ENCODE measurements around the gene NR1I3. TPM values are rescaled to one million over a fixed set of nuclear protein-coding genes. Genes with fewer than 3 reads are reported as not detected.

NR1I3 gene
- total and polyA plus RNA-seq, 2 experiments from 2014 or later = 0.50 TPM; not detected in 1

DNA sequence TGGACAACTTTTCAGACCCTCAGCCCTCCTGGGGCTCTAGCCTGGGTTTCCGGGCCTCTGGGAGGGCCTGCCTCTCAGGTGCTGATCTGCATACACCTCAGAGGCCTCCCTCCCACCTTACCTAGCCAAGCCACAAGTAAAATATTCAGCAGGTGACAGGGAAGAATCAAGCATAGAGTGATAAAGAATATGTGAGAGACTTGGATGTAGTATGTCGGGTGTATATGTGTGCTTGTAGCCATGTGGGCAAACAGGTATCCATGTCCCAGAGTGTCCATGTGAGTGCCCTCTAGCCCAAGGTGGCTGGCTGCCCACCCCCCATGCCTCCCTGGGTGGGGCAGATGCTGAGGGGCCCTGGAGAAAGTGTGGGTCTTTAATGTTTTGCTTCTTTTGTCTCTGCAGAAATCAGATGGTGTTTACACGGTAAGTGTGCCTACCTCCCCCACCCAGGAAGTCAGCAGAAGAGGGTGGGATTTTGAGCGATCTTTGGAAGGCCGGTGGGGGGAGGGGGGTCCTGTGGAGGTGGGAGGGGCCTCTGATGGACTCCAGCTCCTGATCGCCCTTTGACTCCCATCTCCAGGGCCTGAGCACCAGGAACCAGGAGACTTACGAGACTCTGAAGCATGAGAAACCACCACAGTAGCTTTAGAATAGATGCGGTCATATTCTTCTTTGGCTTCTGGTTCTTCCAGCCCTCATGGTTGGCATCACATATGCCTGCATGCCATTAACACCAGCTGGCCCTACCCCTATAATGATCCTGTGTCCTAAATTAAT lies 19.5 kb downstream of the NR1I3 start:
- Histone ChIP-seq H3K4me1 (ENCODE audit: insufficient read depth) (peaks cover 22% of the 10 kb centered on the region), H3K79me2 (replicated peaks; ENCODE audit: insufficient read depth) (no peaks in the 10 kb centered on the region), H4K20me1 (replicated peaks; ENCODE audit: insufficient read depth) (no peaks in the 10 kb centered on the region), H3K36me3 (ENCODE audit: insufficient read depth) (peaks cover 11% of the 10 kb centered on the region), H3K27ac (ENCODE audit: low read depth) (no peak overlapping the region), H2AFZ (peak overlapping the region; percentile 87), H3K9me2 (ENCODE audit: insufficient read depth) (no peaks in the 10 kb centered on the region), H3K4me2 (peak overlapping the region; percentile 51), H3K4me3 (0 out of 2 replicates have a peak overlapping the region, but pooled peaks have one; percentile 13), H3F3A (replicated peaks; ENCODE audit: low read depth) (peaks cover 10% of the 10 kb centered on the region; the same call in 1 of the 2 replicates), H3K27me3 (ENCODE audit: insufficient read depth) (no peaks in the 10 kb centered on the region)
- ATAC-seq (peak; percentile 33), DNase-seq (ENCODE audit: low spot score) (no peak)
- Mint-ChIP-seq H3K27me3 (ENCODE audit: insufficient read depth, low read depth, poor library complexity) (peaks cover 18% of the 10 kb centered on the region), H3K4me1 (peaks cover 29% of the 10 kb centered on the region), H3K4me3 (no peak overlapping the region; the same call in 2 of the 3 replicates), H3K27ac (no peak overlapping the region), H3K36me3 (ENCODE audit: low read depth) (peaks cover 17% of the 10 kb centered on the region), H3K9me3 (no peaks in the 10 kb centered on the region; the same call in 2 of the 3 replicates)
- TF ChIP-seq, protein P1, sequence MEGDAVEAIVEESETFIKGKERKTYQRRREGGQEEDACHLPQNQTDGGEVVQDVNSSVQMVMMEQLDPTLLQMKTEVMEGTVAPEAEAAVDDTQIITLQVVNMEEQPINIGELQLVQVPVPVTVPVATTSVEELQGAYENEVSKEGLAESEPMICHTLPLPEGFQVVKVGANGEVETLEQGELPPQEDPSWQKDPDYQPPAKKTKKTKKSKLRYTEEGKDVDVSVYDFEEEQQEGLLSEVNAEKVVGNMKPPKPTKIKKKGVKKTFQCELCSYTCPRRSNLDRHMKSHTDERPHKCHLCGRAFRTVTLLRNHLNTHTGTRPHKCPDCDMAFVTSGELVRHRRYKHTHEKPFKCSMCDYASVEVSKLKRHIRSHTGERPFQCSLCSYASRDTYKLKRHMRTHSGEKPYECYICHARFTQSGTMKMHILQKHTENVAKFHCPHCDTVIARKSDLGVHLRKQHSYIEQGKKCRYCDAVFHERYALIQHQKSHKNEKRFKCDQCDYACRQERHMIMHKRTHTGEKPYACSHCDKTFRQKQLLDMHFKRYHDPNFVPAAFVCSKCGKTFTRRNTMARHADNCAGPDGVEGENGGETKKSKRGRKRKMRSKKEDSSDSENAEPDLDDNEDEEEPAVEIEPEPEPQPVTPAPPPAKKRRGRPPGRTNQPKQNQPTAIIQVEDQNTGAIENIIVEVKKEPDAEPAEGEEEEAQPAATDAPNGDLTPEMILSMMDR (conservative IDR thresholded peaks at IDR 0.05; ENCODE audit: low read depth in 2 of 2) = no peak
- no peak for TF ChIP-seq ZNF331 (CRISPR knock-in tag; IDR thresholded peaks at IDR 0.05; ENCODE audit: low read depth)
- TF ChIP-seq, protein P2, sequence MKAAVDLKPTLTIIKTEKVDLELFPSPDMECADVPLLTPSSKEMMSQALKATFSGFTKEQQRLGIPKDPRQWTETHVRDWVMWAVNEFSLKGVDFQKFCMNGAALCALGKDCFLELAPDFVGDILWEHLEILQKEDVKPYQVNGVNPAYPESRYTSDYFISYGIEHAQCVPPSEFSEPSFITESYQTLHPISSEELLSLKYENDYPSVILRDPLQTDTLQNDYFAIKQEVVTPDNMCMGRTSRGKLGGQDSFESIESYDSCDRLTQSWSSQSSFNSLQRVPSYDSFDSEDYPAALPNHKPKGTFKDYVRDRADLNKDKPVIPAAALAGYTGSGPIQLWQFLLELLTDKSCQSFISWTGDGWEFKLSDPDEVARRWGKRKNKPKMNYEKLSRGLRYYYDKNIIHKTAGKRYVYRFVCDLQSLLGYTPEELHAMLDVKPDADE (IDR thresholded peaks at IDR 0.05) = no peak
- no peak for TF ChIP-seq EZH2 (IDR thresholded peaks at IDR 0.05; ENCODE audit: low read depth, unreplicated experiment)
- no peak for TF ChIP-seq JUNB (IDR thresholded peaks at IDR 0.05; ENCODE audit: unreplicated experiment)
- no peak for TF ChIP-seq CREB1 (CRISPR knock-in tag; IDR thresholded peaks at IDR 0.05; ENCODE audit: low read depth)
- TF ChIP-seq EZH2phosphoT487 (IDR thresholded peaks at IDR 0.05; ENCODE audit: unreplicated experiment) = no peak
- TF ChIP-seq STAT1 (IDR thresholded peaks at IDR 0.05; ENCODE audit: unreplicated experiment) = no peak
- no peak for TF ChIP-seq ZNF114 (CRISPR knock-in tag; IDR thresholded peaks at IDR 0.05)
- TF ChIP-seq, protein P3, sequence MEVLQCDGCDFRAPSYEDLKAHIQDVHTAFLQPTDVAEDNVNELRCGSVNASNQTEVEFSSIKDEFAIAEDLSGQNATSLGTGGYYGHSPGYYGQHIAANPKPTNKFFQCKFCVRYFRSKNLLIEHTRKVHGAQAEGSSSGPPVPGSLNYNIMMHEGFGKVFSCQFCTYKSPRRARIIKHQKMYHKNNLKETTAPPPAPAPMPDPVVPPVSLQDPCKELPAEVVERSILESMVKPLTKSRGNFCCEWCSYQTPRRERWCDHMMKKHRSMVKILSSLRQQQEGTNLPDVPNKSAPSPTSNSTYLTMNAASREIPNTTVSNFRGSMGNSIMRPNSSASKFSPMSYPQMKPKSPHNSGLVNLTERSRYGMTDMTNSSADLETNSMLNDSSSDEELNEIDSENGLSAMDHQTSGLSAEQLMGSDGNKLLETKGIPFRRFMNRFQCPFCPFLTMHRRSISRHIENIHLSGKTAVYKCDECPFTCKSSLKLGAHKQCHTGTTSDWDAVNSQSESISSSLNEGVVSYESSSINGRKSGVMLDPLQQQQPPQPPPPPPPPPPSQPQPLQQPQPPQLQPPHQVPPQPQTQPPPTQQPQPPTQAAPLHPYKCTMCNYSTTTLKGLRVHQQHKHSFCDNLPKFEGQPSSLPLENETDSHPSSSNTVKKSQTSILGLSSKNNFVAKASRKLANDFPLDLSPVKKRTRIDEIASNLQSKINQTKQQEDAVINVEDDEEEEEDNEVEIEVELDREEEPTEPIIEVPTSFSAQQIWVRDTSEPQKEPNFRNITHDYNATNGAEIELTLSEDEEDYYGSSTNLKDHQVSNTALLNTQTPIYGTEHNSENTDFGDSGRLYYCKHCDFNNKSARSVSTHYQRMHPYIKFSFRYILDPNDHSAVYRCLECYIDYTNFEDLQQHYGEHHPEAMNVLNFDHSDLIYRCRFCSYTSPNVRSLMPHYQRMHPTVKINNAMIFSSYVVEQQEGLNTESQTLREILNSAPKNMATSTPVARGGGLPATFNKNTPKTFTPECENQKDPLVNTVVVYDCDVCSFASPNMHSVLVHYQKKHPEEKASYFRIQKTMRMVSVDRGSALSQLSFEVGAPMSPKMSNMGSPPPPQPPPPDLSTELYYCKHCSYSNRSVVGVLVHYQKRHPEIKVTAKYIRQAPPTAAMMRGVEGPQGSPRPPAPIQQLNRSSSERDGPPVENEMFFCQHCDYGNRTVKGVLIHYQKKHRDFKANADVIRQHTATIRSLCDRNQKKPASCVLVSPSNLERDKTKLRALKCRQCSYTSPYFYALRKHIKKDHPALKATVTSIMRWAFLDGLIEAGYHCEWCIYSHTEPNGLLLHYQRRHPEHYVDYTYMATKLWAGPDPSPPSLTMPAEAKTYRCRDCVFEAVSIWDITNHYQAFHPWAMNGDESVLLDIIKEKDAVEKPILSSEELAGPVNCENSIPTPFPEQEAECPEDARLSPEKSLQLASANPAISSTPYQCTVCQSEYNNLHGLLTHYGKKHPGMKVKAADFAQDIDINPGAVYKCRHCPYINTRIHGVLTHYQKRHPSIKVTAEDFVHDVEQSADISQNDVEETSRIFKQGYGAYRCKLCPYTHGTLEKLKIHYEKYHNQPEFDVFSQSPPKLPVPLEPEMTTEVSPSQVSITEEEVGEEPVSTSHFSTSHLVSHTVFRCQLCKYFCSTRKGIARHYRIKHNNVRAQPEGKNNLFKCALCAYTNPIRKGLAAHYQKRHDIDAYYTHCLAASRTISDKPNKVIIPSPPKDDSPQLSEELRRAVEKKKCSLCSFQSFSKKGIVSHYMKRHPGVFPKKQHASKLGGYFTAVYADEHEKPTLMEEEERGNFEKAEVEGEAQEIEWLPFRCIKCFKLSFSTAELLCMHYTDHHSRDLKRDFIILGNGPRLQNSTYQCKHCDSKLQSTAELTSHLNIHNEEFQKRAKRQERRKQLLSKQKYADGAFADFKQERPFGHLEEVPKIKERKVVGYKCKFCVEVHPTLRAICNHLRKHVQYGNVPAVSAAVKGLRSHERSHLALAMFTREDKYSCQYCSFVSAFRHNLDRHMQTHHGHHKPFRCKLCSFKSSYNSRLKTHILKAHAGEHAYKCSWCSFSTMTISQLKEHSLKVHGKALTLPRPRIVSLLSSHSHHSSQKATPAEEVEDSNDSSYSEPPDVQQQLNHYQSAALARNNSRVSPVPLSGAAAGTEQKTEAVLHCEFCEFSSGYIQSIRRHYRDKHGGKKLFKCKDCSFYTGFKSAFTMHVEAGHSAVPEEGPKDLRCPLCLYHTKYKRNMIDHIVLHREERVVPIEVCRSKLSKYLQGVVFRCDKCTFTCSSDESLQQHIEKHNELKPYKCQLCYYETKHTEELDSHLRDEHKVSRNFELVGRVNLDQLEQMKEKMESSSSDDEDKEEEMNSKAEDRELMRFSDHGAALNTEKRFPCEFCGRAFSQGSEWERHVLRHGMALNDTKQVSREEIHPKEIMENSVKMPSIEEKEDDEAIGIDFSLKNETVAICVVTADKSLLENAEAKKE (CRISPR knock-in tag; IDR thresholded peaks at IDR 0.05) = no peak

Data from GM23338 (cell line).